Measurements from ENCODE around the gene TBPL2.

The TBPL2 gene

GRCh38 chr14:55438066-55438683 lies 2.2 kb downstream of the TBPL2 start:
- peak; percentile 58 for DNase-seq (ENCODE audit: low read depth)
- no peaks in the 10 kb centered on the region for H3K9me3 ChIP-seq (ENCODE audit: control insufficient read depth, low read length)
- H3K4me1 ChIP-seq (ENCODE audit: control insufficient read depth, insufficient read depth, low read length): no peaks in the 10 kb centered on the region
- H3K36me3 ChIP-seq (ENCODE audit: control insufficient read depth, insufficient read depth, low read length, severe bottlenecking): no peaks in the 10 kb centered on the region
- H3K4me3 ChIP-seq (ENCODE audit: low read length): no peak overlapping the region
- H3K9ac ChIP-seq (ENCODE audit: low read length): no peak overlapping the region
- no peaks in the 10 kb centered on the region for H3K27me3 ChIP-seq (replicated peaks; ENCODE audit: control insufficient read depth, insufficient read depth, low read length)

DNA sequence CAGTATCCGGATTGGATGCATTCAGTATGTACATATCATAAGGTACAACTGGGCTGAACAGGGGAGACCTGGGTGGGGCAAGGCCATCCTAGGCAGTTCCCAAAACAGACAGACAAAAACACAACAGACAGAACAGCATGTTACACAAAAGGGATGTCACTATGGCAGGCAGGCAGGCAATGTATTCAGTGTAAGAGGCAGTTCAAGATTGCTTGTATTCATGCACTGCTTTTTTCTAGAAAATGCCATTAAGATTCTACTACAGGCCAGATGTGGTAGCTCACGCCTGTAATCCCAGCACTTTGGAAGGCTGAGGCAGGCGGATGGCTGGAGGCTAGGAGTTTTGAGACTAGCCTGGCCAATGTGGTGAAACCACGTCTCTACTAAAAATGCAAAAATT lies 3.5 kb downstream of the TBPL2 start:
- Histone ChIP-seq H3K4me1 (ENCODE audit: control insufficient read depth, insufficient read depth, low read length) (no peaks in the 10 kb centered on the region), H3K4me3 (ENCODE audit: low read length) (no peak overlapping the region)

GRCh38 chr14:55436519-55436918 lies 3.9 kb downstream of the TBPL2 start:
- DNase-seq (ENCODE audit: low read depth): no peak
- Histone ChIP-seq H3K4me3 (ENCODE audit: low read length) (no peak overlapping the region), H3K27me3 (replicated peaks; ENCODE audit: control insufficient read depth, insufficient read depth, low read length) (no peaks in the 10 kb centered on the region), H3K36me3 (ENCODE audit: control insufficient read depth, insufficient read depth, low read length, severe bottlenecking) (no peaks in the 10 kb centered on the region), H3K9me3 (ENCODE audit: control insufficient read depth, low read length) (no peaks in the 10 kb centered on the region), H3K9ac (ENCODE audit: low read length) (no peak overlapping the region), H3K4me1 (ENCODE audit: control insufficient read depth, insufficient read depth, low read length) (no peaks in the 10 kb centered on the region)

More for the DNA sequence above, 3.5 kb downstream of the TBPL2 start:
- Histone ChIP-seq H3K9me3 (ENCODE audit: control insufficient read depth, low read length) (no peaks in the 10 kb centered on the region), H3K9ac (ENCODE audit: low read length) (no peak overlapping the region), H3K27me3 (replicated peaks; ENCODE audit: control insufficient read depth, insufficient read depth, low read length) (no peaks in the 10 kb centered on the region), H3K36me3 (ENCODE audit: control insufficient read depth, insufficient read depth, low read length, severe bottlenecking) (no peaks in the 10 kb centered on the region)
- DNase-seq (ENCODE audit: low read depth): no peak

- no peaks in the 10 kb centered on the region for H3K27me3 ChIP-seq (replicated peaks; ENCODE audit: control insufficient read depth, insufficient read depth, low read length)
- no peak overlapping the region for H3K4me3 ChIP-seq (ENCODE audit: low read length)
- H3K9ac ChIP-seq (ENCODE audit: low read length): no peak overlapping the region
- H3K9me3 ChIP-seq (ENCODE audit: control insufficient read depth, low read length): no peaks in the 10 kb centered on the region
- no peaks in the 10 kb centered on the region for H3K4me1 ChIP-seq (ENCODE audit: control insufficient read depth, insufficient read depth, low read length)
- no peak for DNase-seq (ENCODE audit: low read depth)
- no peaks in the 10 kb centered on the region for H3K36me3 ChIP-seq (ENCODE audit: control insufficient read depth, insufficient read depth, low read length, severe bottlenecking)
These were observed 5.6 kb downstream of the TBPL2 start for GRCh38 chr14:55434805-55435174.

DNA sequence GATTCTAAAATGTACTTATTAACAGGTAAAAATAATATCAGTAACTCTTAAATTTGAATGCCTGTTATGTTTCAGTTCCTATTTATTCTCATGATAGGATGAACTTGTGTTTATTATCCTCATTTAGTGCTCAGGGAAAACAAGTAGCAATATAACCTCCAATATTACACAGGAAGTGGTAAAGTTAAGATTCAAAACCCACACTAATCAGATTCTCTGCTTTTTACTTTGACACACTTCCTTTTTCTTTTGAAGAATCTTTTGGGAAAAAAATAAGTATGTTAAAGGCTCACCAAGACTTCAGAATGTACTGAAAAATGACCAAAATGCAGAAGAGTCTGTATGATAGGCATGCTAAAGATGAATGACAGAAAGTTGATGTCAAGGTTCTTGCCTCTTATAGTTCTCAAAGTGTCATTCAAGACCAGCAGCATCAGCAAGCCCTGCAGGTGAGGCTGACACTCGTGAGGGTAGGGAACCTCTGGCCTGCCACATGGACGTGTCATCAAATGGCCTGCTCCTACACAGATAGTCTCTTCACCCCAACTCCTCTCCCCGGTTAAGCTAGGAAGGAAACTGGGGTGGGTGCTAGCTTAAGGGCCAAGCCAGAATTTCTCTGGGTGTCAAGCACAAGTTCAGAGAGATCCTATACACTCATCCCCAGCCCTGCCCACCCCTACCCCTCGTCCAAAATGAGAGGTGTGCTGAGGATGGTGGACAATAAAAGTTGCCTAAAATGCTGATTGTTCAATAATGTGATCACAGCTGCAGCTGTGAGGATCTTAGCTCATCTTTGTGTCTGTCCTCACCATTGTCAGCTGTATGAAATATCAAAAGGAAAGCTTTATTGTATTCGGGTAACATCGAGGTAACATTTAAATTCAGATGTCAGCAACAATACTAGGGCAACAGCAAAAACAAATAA lies 6.3 kb downstream of the TBPL2 start:
- H3K9me3 ChIP-seq (ENCODE audit: control insufficient read depth, low read length): no peaks in the 10 kb centered on the region
- H3K27me3 ChIP-seq (replicated peaks; ENCODE audit: control insufficient read depth, insufficient read depth, low read length): no peaks in the 10 kb centered on the region
- no peak overlapping the region for H3K4me3 ChIP-seq (ENCODE audit: low read length)
- H3K4me1 ChIP-seq (ENCODE audit: control insufficient read depth, insufficient read depth, low read length): no peaks in the 10 kb centered on the region
- no peak overlapping the region for H3K9ac ChIP-seq (ENCODE audit: low read length)
- no peak for DNase-seq (ENCODE audit: low read depth)
- no peaks in the 10 kb centered on the region for H3K36me3 ChIP-seq (ENCODE audit: control insufficient read depth, insufficient read depth, low read length, severe bottlenecking)

GRCh38 chr14:55432628-55433027 lies 7.8 kb downstream of the TBPL2 start:
- no peaks in the 10 kb centered on the region for H3K9me3 ChIP-seq (ENCODE audit: control insufficient read depth, low read length)
- no peaks in the 10 kb centered on the region for H3K4me1 ChIP-seq (ENCODE audit: control insufficient read depth, insufficient read depth, low read length)
- no peaks in the 10 kb centered on the region for H3K27me3 ChIP-seq (replicated peaks; ENCODE audit: control insufficient read depth, insufficient read depth, low read length)
- H3K36me3 ChIP-seq (ENCODE audit: control insufficient read depth, insufficient read depth, low read length, severe bottlenecking): no peaks in the 10 kb centered on the region
- no peak overlapping the region for H3K4me3 ChIP-seq (ENCODE audit: low read length)
- DNase-seq (ENCODE audit: low read depth): no peak
- H3K9ac ChIP-seq (ENCODE audit: low read length): no peak overlapping the region

DNA sequence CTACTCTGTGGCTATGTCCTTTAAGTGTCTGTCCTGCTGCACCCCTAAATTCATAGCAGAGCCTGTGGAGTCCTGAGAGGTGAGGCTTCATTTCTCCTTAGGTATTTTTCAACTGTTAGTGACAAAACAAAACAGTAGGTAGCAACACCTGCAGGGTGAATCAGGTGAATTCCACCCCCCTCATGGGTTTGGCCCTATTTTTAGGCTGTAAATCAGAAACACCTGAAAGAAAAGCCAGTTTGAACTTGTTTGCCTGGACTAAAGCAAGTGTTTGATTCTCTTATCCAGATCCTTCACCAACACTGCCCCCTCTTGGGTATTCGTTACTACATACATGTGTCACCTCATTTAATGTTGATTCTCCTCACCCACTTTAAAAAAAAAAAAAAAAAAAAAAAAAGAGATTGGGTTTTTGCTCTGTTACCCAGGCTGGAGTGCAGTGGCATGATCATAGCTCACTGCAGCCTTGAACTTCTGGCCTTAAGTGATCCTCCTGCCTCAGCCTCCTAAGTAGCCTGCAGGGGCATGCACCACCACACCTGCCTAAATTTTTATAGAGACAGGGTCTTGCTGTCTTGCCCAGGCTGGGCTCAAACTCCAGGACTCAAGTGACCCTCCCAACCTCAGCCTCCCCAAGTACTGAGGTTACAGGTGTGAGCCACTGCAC lies 10.3 kb downstream of the TBPL2 start:
- DNase-seq (ENCODE audit: low read depth): peak; percentile 88
- Histone ChIP-seq H3K4me1 (ENCODE audit: control insufficient read depth, insufficient read depth, low read length) (no peaks in the 10 kb centered on the region), H3K27me3 (replicated peaks; ENCODE audit: control insufficient read depth, insufficient read depth, low read length) (no peaks in the 10 kb centered on the region), H3K36me3 (ENCODE audit: control insufficient read depth, insufficient read depth, low read length, severe bottlenecking) (no peaks in the 10 kb centered on the region), H3K9ac (ENCODE audit: low read length) (no peak overlapping the region), H3K9me3 (ENCODE audit: control insufficient read depth, low read length) (no peaks in the 10 kb centered on the region), H3K4me3 (ENCODE audit: low read length) (no peak overlapping the region)

DNA sequence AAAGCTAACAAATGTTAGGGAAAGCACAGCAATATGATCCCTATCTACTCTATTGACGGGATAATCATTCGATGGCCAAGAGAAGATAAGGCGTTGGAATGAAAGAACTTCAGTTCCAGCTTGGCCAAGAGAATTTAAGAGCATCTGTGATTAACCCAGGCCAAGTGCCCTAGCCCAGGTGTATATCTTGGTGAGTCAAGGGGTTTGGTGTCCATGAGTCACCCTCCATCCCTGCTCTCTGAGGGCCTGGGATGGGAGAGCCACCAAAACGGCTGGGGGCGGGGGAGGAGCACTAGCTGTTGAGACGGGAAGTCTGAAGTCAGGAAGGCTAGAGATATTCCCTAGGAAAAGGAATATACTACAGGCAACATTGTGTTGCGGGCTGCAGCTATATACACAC lies 13.0 kb downstream of the TBPL2 start:
- DNase-seq (ENCODE audit: low read depth): no peak
- Histone ChIP-seq H3K9ac (ENCODE audit: low read length) (no peak overlapping the region), H3K36me3 (ENCODE audit: control insufficient read depth, insufficient read depth, low read length, severe bottlenecking) (no peaks in the 10 kb centered on the region), H3K9me3 (ENCODE audit: control insufficient read depth, low read length) (no peaks in the 10 kb centered on the region), H3K4me1 (ENCODE audit: control insufficient read depth, insufficient read depth, low read length) (no peaks in the 10 kb centered on the region), H3K4me3 (ENCODE audit: low read length) (no peak overlapping the region), H3K27me3 (replicated peaks; ENCODE audit: control insufficient read depth, insufficient read depth, low read length) (no peaks in the 10 kb centered on the region)

DNA sequence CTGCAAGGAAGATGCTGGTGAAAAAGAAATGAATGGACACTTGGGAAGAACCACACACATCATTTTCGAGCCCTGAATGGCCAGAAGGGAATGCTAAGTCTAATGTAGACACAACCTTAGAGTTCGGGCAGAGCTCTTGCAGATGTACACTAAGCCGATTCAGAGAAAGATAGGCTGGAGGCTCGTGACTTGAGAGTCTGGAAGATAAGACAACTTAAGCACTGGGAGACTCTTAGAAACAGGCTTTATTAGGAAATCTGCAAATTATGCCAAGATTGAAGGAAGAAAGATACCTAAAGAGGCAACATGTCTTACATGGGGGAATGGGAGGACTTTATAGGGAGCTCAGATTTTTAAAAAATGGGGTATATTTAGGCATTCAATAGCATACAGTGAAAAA lies 13.5 kb downstream of the TBPL2 start:
- no peak for DNase-seq (ENCODE audit: low read depth)
- no peak overlapping the region for H3K9ac ChIP-seq (ENCODE audit: low read length)
- H3K4me3 ChIP-seq (ENCODE audit: low read length): no peak overlapping the region
- H3K36me3 ChIP-seq (ENCODE audit: control insufficient read depth, insufficient read depth, low read length, severe bottlenecking): no peaks in the 10 kb centered on the region
- H3K27me3 ChIP-seq (replicated peaks; ENCODE audit: control insufficient read depth, insufficient read depth, low read length): no peaks in the 10 kb centered on the region
- H3K9me3 ChIP-seq (ENCODE audit: control insufficient read depth, low read length): no peaks in the 10 kb centered on the region
- H3K4me1 ChIP-seq (ENCODE audit: control insufficient read depth, insufficient read depth, low read length): no peaks in the 10 kb centered on the region

DNA sequence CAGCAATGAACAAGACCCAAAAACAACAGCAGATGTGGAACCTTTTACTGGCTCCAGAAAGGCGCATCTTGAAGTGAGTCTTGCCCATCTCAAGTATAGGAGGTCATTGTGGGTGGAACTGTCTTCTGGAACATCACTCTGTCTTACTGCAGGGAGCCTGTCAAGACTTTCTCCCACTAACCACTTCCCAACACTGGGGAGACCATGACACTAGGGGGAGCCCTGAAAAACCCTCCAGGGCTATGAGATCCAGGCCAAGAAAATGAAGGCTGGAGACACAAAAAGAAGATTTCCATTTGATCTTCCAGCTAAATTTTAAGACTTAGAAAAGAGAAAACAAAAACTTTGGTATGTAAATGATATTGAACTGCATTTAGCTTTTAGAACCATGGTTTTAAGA lies 15.3 kb downstream of the TBPL2 start:
- no peak overlapping the region for H3K4me3 ChIP-seq (ENCODE audit: low read length)
- H3K36me3 ChIP-seq (ENCODE audit: control insufficient read depth, insufficient read depth, low read length, severe bottlenecking): no peaks in the 10 kb centered on the region
- no peak overlapping the region for H3K9ac ChIP-seq (ENCODE audit: low read length)
- no peaks in the 10 kb centered on the region for H3K9me3 ChIP-seq (ENCODE audit: control insufficient read depth, low read length)
- DNase-seq (ENCODE audit: low read depth): no peak
- no peaks in the 10 kb centered on the region for H3K27me3 ChIP-seq (replicated peaks; ENCODE audit: control insufficient read depth, insufficient read depth, low read length)
- H3K4me1 ChIP-seq (ENCODE audit: control insufficient read depth, insufficient read depth, low read length): no peaks in the 10 kb centered on the region

- no peaks in the 10 kb centered on the region for H3K36me3 ChIP-seq (ENCODE audit: control insufficient read depth, insufficient read depth, low read length, severe bottlenecking)
- H3K27me3 ChIP-seq (replicated peaks; ENCODE audit: control insufficient read depth, insufficient read depth, low read length): no peaks in the 10 kb centered on the region
- H3K9ac ChIP-seq (ENCODE audit: low read length): no peak overlapping the region
- no peak for DNase-seq (ENCODE audit: low read depth)
- no peak overlapping the region for H3K4me3 ChIP-seq (ENCODE audit: low read length)
- H3K4me1 ChIP-seq (ENCODE audit: control insufficient read depth, insufficient read depth, low read length): no peaks in the 10 kb centered on the region
- H3K9me3 ChIP-seq (ENCODE audit: control insufficient read depth, low read length): no peaks in the 10 kb centered on the region
These were observed 16.4 kb downstream of the TBPL2 start for GRCh38 chr14:55423969-55424368.
